ENCODE results near the gene AADACL4. TPM values are rescaled to one million over a fixed set of nuclear protein-coding genes. Genes with fewer than 3 reads are reported as not detected.
A peak's percentile ranks its signal among the peaks of the same experiment; 100 is the strongest.
"Not testable (repeated sequence)": the region's sequence is repeated elsewhere in the genome, so short reads cannot be mapped to it uniquely, and the experiment has no call there.

Gene AADACL4
- total RNA-seq, 2 donors from 2014 or later = not detected

DNA sequence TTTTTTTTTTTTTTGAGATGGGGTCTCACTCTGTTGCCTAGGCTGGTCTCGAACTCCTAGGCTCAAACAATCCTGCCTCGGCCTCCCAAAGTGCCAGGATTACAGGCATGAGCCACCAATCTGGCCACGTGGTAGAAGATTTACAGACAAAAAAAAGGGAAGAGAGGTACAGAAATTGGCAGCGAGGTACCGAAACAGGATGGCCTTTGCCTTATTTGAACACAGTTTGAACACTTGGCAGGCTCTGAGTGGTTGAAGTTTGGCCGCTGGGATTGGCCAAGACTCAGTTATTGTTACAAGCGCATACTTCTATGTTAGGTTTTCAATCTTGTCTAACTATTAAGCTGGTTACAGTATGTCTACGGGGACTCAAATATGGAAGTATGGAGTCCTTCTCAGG is 6.2 kb upstream of the AADACL4 start:
- Mint-ChIP-seq H3K36me3 (peaks cover 14 to 32% of the 10 kb centered on the region in 2 donors), H3K27ac (no peak overlapping the region), H3K9me3 (peaks cover 22 to 36% of the 10 kb centered on the region in 2 donors)
- DNase-seq (ENCODE audit: low spot score in 2 of 2) = no peak
- no peak for ATAC-seq

- no peak overlapping the region for H3K27ac Mint-ChIP-seq
- peaks cover 22 to 36% of the 10 kb centered on the region in 2 donors for H3K9me3 Mint-ChIP-seq
- ATAC-seq = no peak
- no peak for DNase-seq (ENCODE audit: low spot score in 2 of 2)
- peaks cover 14 to 36% of the 10 kb centered on the region in 2 donors for H3K36me3 Mint-ChIP-seq
Measured at GRCh38 chr1:12640237-12640957, 3.5 kb upstream of the AADACL4 start.

- no peak for DNase-seq (ENCODE audit: low spot score in 2 of 2)
Measured at GRCh38 chr1:12640958-12641272, 3.0 kb upstream of the AADACL4 start.

GRCh38 chr1:12643079-12643478 is 806 bp upstream of the AADACL4 start:
- no peak for DNase-seq (ENCODE audit: low spot score in 2 of 2)
- H3K9me3 Mint-ChIP-seq = peaks cover 22 to 36% of the 10 kb centered on the region in 2 donors
- ATAC-seq = no peak
- H3K27ac Mint-ChIP-seq = no peak overlapping the region
- H3K36me3 Mint-ChIP-seq = peaks cover 14 to 36% of the 10 kb centered on the region in 2 donors

More at GRCh38 chr1:12640958-12641272, 3.0 kb upstream of the AADACL4 start:
- H3K9me3 Mint-ChIP-seq = peaks cover 22 to 36% of the 10 kb centered on the region in 2 donors
- H3K36me3 Mint-ChIP-seq = peaks cover 14 to 36% of the 10 kb centered on the region in 2 donors
- no peak for ATAC-seq
- H3K27ac Mint-ChIP-seq = no peak overlapping the region

DNA sequence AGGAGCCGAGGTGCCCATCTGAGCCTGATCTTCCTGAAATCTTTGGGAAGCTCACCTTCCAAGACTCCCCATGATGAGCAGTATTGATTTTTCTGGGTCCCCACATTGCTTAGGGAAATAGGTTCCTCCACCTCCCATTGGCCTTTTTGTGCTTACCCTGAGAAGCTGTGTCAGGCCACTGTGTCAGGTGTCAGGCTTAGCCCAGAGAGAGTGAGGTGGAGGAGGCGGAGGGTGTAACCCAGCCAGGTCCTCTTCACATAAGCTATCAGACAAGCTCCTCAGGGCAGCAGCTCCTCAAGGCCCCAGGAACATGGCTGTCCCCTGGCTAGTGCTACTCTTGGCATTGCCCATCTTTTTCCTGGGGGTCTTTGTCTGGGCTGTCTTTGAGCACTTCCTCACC is 352 bp downstream of the AADACL4 start:
- no peak for ATAC-seq
- Mint-ChIP-seq H3K9me3 (peaks cover 20 to 28% of the 10 kb centered on the region in 2 donors), H3K27ac (no peak overlapping the region), H3K36me3 (peaks cover 12 to 36% of the 10 kb centered on the region in 2 donors)
- DNase-seq (ENCODE audit: low spot score in 2 of 2) = no peak

DNA sequence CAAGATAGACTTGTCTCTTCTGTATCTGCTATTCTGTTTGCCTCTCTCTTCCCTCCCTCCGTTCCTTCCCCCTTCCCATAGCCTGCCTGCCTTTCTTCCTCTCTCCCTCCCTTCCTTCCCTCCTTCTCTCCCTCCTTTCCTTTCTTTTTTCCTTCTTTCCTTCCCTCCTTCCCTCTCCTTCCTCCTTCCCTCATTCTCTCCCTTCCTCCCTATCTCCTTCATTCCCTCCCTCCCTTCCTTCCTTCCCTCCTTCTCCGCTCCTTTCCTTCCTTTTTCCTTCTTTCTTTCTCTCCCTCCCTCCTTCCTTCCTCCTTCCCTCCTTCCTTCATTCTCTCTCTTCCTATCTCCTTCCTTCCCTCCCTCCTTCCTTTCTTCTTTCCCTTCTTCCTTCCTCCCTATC is 944 bp downstream of the AADACL4 start:
- DNase-seq (ENCODE audit: low spot score in 2 of 2) = no peak
- no peak for ATAC-seq
- H3K27ac Mint-ChIP-seq = no peak overlapping the region
- peaks cover 7 to 30% of the 10 kb centered on the region in 2 donors for H3K36me3 Mint-ChIP-seq
- H3K9me3 Mint-ChIP-seq = peaks cover 14 to 22% of the 10 kb centered on the region in 2 donors

GRCh38 chr1:12645401-12645800 is 1.5 kb downstream of the AADACL4 start:
- H3K27ac Mint-ChIP-seq; DNase-seq (ENCODE audit: low spot score in 2 of 2): not testable (repeated sequence)
- H3K9me3 Mint-ChIP-seq = peaks cover 8 to 16% of the 10 kb centered on the region in 2 donors

DNA sequence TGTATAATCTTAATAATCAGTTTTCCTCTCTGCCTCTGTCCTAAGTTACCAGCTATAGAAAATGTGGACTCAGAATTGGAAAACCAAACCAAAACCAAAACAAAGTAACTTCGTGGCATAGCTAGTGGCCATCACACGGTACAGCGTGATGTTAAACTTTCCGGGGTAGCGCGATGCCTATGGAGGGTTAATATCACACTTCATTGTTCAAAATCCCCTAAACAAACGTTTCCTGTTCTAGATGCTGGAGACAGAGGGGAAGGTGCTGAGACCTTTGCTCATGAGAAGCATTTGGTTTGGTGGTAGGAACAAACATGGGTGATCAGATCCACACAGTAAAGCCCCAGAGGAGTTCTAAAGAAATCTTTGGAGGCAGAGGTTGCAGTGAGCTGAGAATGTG is 4.9 kb downstream of the AADACL4 start:
- H3K36me3 Mint-ChIP-seq = no peaks in the 10 kb centered on the region
- no peaks in the 10 kb centered on the region for H3K9me3 Mint-ChIP-seq
- no peak overlapping the region for H3K27ac Mint-ChIP-seq
- no peak for DNase-seq (ENCODE audit: low spot score in 2 of 2)
- no peak for ATAC-seq

More at GRCh38 chr1:12645401-12645800, 1.5 kb downstream of the AADACL4 start:
- ATAC-seq = not testable (repeated sequence)
- H3K36me3 Mint-ChIP-seq = peaks cover under 1 to 24% of the 10 kb centered on the region in 2 donors

DNA sequence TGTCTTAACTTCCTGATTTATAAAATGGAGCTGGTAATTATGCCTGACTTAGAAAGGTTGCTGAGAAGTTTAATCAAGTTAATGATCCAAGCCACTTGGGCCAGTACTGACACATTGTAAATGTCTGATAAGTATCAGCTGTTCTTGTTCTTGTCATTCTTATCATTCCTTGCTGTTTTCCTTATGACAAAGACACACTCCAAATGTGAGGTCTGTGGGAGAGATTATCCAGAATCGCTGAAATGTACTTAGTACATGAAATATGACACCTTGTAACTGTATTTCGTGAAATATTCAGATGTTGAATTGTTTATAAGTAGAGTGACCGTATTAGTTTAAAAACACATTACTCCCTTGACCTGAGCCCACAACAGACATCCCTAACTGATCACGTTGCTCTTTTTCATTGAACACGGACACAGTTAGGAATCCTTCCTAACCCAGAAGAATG is 6.1 kb downstream of the AADACL4 start:
- Mint-ChIP-seq H3K27ac (no peak overlapping the region), H3K9me3 (no peaks in the 10 kb centered on the region), H3K36me3 (no peaks in the 10 kb centered on the region)
- ATAC-seq = no peak
- DNase-seq (ENCODE audit: low spot score in 2 of 2) = no peak

- no peak for DNase-seq (ENCODE audit: low spot score in 2 of 2)
- no peaks in the 10 kb centered on the region for H3K36me3 Mint-ChIP-seq
- H3K27ac Mint-ChIP-seq = no peak overlapping the region
- no peak for ATAC-seq
- no peaks in the 10 kb centered on the region for H3K9me3 Mint-ChIP-seq
Measured at GRCh38 chr1:12654004-12654567, 10.2 kb downstream of the AADACL4 start.

DNA sequence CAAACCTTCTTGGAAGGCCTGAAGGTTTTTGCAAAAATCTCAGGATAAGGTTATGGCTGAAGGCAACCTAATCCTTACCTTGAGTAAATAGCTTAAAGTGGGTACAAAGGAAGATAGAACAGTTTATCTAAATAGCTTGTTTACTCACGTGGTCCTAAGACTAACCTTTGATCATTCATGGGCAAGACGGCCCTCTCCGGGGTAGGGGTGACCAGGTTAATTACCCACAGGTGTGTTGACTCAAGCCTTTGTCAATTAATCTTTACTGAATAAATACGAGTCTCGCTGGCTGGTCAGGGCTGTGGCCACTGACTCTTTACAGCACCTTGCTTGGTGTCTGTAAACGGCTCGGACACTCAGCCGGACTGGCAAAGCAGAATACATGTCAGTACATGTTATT is 10.8 kb downstream of the AADACL4 start:
- H3K9me3 Mint-ChIP-seq = no peaks in the 10 kb centered on the region
- H3K27ac Mint-ChIP-seq = no peak overlapping the region
- H3K36me3 Mint-ChIP-seq = no peaks in the 10 kb centered on the region
- ATAC-seq = no peak
- DNase-seq (ENCODE audit: low spot score in 2 of 2) = no peak

DNA sequence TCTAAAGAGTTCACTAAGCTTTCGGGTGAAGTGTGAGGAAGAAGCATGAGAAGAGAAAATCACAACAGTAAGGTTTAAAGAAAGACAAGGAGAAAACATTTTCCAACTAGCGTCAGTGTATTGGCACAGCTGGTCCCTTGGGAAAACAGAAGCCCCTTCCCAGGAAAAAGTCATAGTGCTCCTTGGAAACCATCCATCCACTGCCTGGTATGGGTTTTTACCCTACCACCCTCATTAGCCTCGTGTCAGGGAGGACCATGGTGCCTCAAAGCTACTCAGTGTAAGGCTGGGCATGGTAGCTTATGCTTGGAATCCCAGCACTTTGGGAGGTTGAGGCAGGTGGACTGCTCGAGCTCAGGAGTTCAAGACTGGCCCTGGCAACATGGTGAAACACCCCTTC is 12.7 kb downstream of the AADACL4 start:
- Mint-ChIP-seq H3K9me3 (no peaks in the 10 kb centered on the region), H3K27ac (no peak overlapping the region), H3K36me3 (no peaks in the 10 kb centered on the region)
- no peak for DNase-seq (ENCODE audit: low spot score in 2 of 2)
- no peak for ATAC-seq

DNA sequence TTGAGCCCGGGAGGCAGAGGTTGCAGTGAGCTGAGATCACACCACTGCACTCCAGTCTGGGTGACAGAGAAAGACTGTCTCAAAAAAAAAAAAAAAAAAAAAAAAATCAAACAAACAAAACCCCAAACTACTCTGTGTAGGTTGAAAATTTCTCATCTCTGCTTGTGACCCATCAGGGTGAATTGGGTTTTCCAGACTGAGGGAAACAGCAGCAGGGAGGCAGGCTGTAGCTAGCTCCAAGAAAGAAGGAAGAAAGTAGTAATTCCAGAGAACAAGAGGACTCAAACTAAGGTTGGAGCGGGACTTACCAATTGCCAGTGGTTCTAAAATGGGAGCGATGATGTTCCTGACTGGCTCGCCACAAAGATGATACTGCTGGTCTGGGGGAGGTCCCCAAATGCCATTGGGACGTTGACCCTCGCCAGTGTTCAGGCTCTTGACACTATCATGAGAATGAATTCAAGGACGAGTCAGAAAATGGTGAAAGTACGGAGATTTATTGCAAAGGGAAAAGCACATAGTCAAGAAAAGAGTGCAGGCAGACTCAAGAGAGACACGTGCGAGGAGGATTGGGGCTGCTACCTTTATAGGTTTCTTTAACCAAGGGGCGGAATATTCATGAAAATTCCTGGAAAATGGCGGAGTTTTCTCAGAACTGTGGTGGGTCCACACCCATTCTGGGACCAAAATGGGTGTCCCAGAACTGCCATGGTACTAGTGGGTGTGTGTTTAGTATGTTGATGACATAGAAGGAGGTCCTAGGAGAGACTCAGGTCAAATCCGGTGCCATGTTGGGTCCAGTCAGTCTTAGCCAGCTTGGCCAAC is 13.4 kb downstream of the AADACL4 start:
- ATAC-seq (no peak), DNase-seq (ENCODE audit: low spot score in 2 of 2) (no peak)
- Mint-ChIP-seq H3K27ac (no peak overlapping the region), H3K9me3 (no peaks in the 10 kb centered on the region), H3K36me3 (no peaks in the 10 kb centered on the region)

GRCh38 chr1:12657885-12658512 is 14.1 kb downstream of the AADACL4 start:
- not testable (repeated sequence) for ATAC-seq; DNase-seq (ENCODE audit: low spot score in 2 of 2); H3K9me3 Mint-ChIP-seq; H3K36me3 Mint-ChIP-seq
- H3K27ac Mint-ChIP-seq = peak overlapping the region in 1 of 2 donors; percentile 9

DNA sequence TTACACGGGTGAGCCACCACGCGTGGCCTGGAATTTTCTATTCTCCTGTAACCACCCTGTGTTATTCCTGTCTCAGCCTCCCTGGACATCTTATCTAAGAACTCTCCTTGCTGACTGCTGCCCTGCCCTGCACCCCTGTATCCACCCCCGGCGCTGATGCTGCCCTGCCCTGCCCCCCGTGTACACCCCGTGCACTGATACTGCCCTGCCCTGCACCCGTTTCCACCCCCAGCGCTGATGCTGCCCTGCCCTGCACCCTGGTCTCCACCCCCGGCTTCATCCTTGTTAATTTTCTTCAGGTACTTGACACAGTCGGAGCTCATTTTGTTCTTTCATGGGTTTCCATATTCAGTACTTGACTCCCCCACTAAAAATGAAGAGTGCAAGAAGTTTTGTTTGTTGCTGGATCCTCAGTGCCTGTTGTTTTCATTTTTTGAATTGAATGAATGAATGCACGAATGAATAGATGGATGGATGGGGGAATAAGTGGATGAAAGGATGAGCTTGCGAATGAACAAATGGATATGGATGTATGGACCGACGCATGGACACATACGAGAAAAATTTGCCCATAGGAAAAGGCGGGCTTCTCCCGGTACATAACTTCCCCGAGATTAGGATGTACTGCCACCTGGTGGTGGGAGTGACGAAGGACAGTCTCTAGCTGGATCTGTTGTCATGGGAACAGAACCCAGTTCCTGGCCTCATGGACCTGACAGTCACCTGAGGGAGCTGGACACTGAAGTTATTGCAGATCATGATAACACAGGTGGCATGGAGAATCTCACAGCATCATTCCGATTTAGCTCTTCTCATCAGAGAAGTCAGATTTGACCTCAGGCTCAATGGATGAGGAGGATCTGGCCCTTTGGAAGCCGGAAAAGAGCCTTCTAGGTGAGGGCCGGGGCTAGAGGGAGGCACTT is 14.9 kb downstream of the AADACL4 start:
- Mint-ChIP-seq H3K36me3 (no peaks in the 10 kb centered on the region), H3K9me3 (no peaks in the 10 kb centered on the region), H3K27ac (no peak overlapping the region)
- peak; percentile 67 to 77 for DNase-seq (ENCODE audit: low spot score in 2 of 2)
- ATAC-seq = peak; percentile 82 to 88

Measured in activated naive CD4-positive, alpha-beta T cell treated with anti-CD3 and anti-CD28 coated beads, Interleukin-2, amount 50 U/mL, for 72 hours (primary cell).